Liver (tissue), 9 donors: ENCODE results near the gene TRMT11. TPM values are rescaled to one million over a fixed set of nuclear protein-coding genes. Genes with fewer than 3 reads are reported as not detected.

Experiments
- DNase-seq: peaks from one replicate; pipeline ENCODE4 v3.0.0-alpha.2; 2017; ENCODE audit warnings: low spot score
- H3K27ac ChIP-seq, 2 donors: one replicate each; pipeline ENCODE4 v1.7.0; 2013; ENCODE audit warnings: inconsistent platforms in 2 of 2, low read length in 2 of 2, control low read depth in 1 of 2, low read depth in 1 of 2, mild to moderate bottlenecking in 1 of 2
- H3K27me3 ChIP-seq, 4 donors: one replicate each; pipeline versions ENCODE4 v1.6.1 to v1.7.0; 2013; ENCODE audit warnings: low read length in 3 of 4, inconsistent platforms in 1 of 4, mild to moderate bottlenecking in 1 of 4, moderate library complexity in 1 of 4; ENCODE audit not compliant: control insufficient read depth in 4 of 4, insufficient read depth in 4 of 4
- H3K36me3 ChIP-seq, 4 donors: one replicate each; pipeline versions ENCODE4 v1.6.1 to v1.7.0; 2013; ENCODE audit warnings: low read length in 3 of 4, mild to moderate bottlenecking in 3 of 4, low read depth in 1 of 4, moderate library complexity in 1 of 4; ENCODE audit not compliant: control insufficient read depth in 4 of 4, insufficient read depth in 3 of 4
- H3K4me1 ChIP-seq, 4 donors: one replicate each; pipeline versions ENCODE4 v1.6.1 to v1.7.0; 2013; ENCODE audit warnings: low read length in 3 of 4, mild to moderate bottlenecking in 3 of 4, moderate library complexity in 1 of 4; ENCODE audit not compliant: control insufficient read depth in 4 of 4, insufficient read depth in 4 of 4
- H3K4me3 ChIP-seq, 3 donors: one replicate each; pipeline versions ENCODE4 v1.6.1 to v1.7.0; 2013; ENCODE audit warnings: low read length in 3 of 3, control low read depth in 1 of 3, low read depth in 1 of 3, mild to moderate bottlenecking in 1 of 3
- H3K9ac ChIP-seq, 2 donors: one replicate each; pipeline ENCODE4 v1.7.0; 2013; ENCODE audit warnings: low read length in 2 of 2, mild to moderate bottlenecking in 2 of 2, moderate library complexity in 2 of 2, control low read depth in 1 of 2, low read depth in 1 of 2
- H3K9me3 ChIP-seq, 4 donors: one replicate each; pipeline versions ENCODE4 v1.6.1 to v1.7.0; 2013; ENCODE audit warnings: low read length in 3 of 4; ENCODE audit not compliant: control insufficient read depth in 4 of 4
- ATF3 ChIP-seq: IDR thresholded peaks from 2 replicates; pipeline ENCODE4 v1.6.1; 2016; ENCODE audit warnings: antibody characterized with exemption
- CTCF ChIP-seq: fragments of 150-350 bp; IDR thresholded peaks from 2 replicates; pipeline ENCODE4 v1.5.1; 2017; ENCODE audit warnings: improper control_type of control experiment, low read depth, low read length; ENCODE audit not compliant: missing input control
- EGR1 ChIP-seq, 2 donors: IDR thresholded peaks; 2 replicates each; pipeline ENCODE4 v1.6.1; 2016 to 2018; ENCODE audit warnings: antibody characterized with exemption in 2 of 2, low read depth in 2 of 2
- FOXA1 ChIP-seq: IDR thresholded peaks from 2 replicates; pipeline ENCODE4 v1.6.1; 2016; ENCODE audit warnings: antibody characterized with exemption
- FOXA2 ChIP-seq: IDR thresholded peaks from 2 replicates; pipeline ENCODE4 v1.6.1; 2016; ENCODE audit warnings: antibody characterized with exemption
- GABPA ChIP-seq, 2 donors: IDR thresholded peaks in 1 of 2; conservative IDR thresholded peaks in 1 of 2; 2 replicates each; pipeline ENCODE4 v1.6.1; 2016; ENCODE audit warnings: antibody characterized with exemption in 2 of 2, mild to moderate bottlenecking in 1 of 2, moderate library complexity in 1 of 2
- HNF4A ChIP-seq, 2 donors: conservative IDR thresholded peaks; 2 replicates each; pipeline ENCODE4 v1.6.1; 2016; ENCODE audit warnings: antibody characterized with exemption in 2 of 2, mild to moderate bottlenecking in 2 of 2
- HNF4G ChIP-seq: IDR thresholded peaks from 2 replicates; pipeline ENCODE4 v1.6.1; 2016; ENCODE audit warnings: antibody characterized with exemption
- JUND ChIP-seq, 2 donors: IDR thresholded peaks; 2 replicates each; pipeline ENCODE4 v1.6.1; 2016; ENCODE audit warnings: antibody characterized with exemption in 2 of 2
- MAX ChIP-seq: IDR thresholded peaks from 2 replicates; pipeline ENCODE4 v1.6.1; 2016; ENCODE audit warnings: antibody characterized with exemption
- NR2F2 ChIP-seq: IDR thresholded peaks from 2 replicates; pipeline ENCODE4 v1.6.1; 2016; ENCODE audit warnings: antibody characterized with exemption
- RAD21 ChIP-seq, 2 donors: IDR thresholded peaks; 2 replicates each; pipeline ENCODE4 v1.6.1; 2016; ENCODE audit warnings: antibody characterized with exemption in 2 of 2, mild to moderate bottlenecking in 2 of 2
- REST ChIP-seq: IDR thresholded peaks from 2 replicates; pipeline ENCODE4 v1.6.1; 2016; ENCODE audit warnings: antibody characterized with exemption, mild to moderate bottlenecking
- RXRA ChIP-seq, 2 donors: IDR thresholded peaks; 2 replicates each; pipeline ENCODE4 v1.6.1; 2017 to 2018; ENCODE audit warnings: antibody characterized with exemption in 2 of 2, mild to moderate bottlenecking in 1 of 2
- SP1 ChIP-seq: IDR thresholded peaks from 2 replicates; pipeline ENCODE4 v1.6.1; 2018; ENCODE audit warnings: antibody characterized with exemption, mild to moderate bottlenecking
- TAF1 ChIP-seq: conservative IDR thresholded peaks from 2 replicates; pipeline ENCODE4 v1.6.1; 2016; ENCODE audit warnings: antibody characterized with exemption, mild to moderate bottlenecking
- YY1 ChIP-seq: IDR thresholded peaks from 2 replicates; pipeline ENCODE4 v1.6.1; 2016; ENCODE audit warnings: antibody characterized with exemption, mild to moderate bottlenecking
- ZBTB33 ChIP-seq: IDR thresholded peaks from 2 replicates; pipeline ENCODE4 v1.6.1; 2016; ENCODE audit warnings: antibody characterized with exemption
- WGBS: extraction: QIAGEN DNeasy Blood & Tissue Kit; methylation state at CpG from one replicate; pipeline ENCODE4 v1.1.7; 2013; 5-methylcytosine and 5-hydroxymethylcytosine counted together
- polyA plus RNA-seq, 2 donors: library from polyadenylated mRNA; stranded (reverse) in 1 of 2; unstranded in 1 of 2; fragments of 200-250 nt in 1 of 2; fragments of >200 nt in 1 of 2; fragmentation: Nextera tagmentation in 1 of 2; extraction: Ambion mirVana in 1 of 2; gene quantifications; one replicate each; pipeline versions ENCODE4 v1.2.1 to v1.2.3, GENCODE V29; 2013 to 2015
- total RNA-seq, 2 donors: library from RNA; depleted of rRNA; stranded (reverse); fragments of >200 nt; gene quantifications; one replicate each; pipeline ENCODE4 v1.2.3, GENCODE V29; 2014
- donor health status: healthy.
- donor health status: healthy.
- donor health status: healthy.
- donor health status: healthy.
- donor health status: healthy.

TRMT11 gene
- total and polyA plus RNA-seq, 4 donors: 9.9 to 82.3 (median 17.2) TPM

- H3K4me3 ChIP-seq: no peak overlapping the region
- peaks cover 0 to 6% (median under 1%) of the 10 kb centered on the region in 4 donors for H3K36me3 ChIP-seq
- no peaks in the 10 kb centered on the region for H3K27me3 ChIP-seq
- DNase-seq: no peak
- no peaks in the 10 kb centered on the region for H3K9me3 ChIP-seq
- no peaks in the 10 kb centered on the region for H3K4me1 ChIP-seq
- no peak overlapping the region for H3K27ac ChIP-seq
- 84% methylated on average over 7 of the region's 7 CpGs for WGBS
- no peak overlapping the region for H3K9ac ChIP-seq
- TF ChIP-seq HNF4A (conservative IDR thresholded peaks at IDR 0.05): no peak
- TF ChIP-seq EGR1 (IDR thresholded peaks at IDR 0.05; ENCODE audit: low read depth in 2 of 2): no peak
- TF ChIP-seq FOXA2: no peak
- no peak for TF ChIP-seq RAD21 (IDR thresholded peaks at IDR 0.05)
- no peak for TF ChIP-seq ATF3
Observed at GRCh38 chr6:126064748-126065401, 78.5 kb downstream of the TRMT11 start.

GRCh38 chr6:126066053-126067048 lies 80.0 kb downstream of the TRMT11 start:
- no peak for DNase-seq
- 78% methylated on average over 12 of the region's 12 CpGs for WGBS
- H3K4me3 ChIP-seq: no peak overlapping the region
- no peak overlapping the region for H3K9ac ChIP-seq
- no peaks in the 10 kb centered on the region for H3K4me1 ChIP-seq
- peaks cover 0 to 9% (median 0%) of the 10 kb centered on the region in 4 donors for H3K36me3 ChIP-seq
- H3K9me3 ChIP-seq: no peaks in the 10 kb centered on the region
- no peaks in the 10 kb centered on the region for H3K27me3 ChIP-seq
- no peak overlapping the region for H3K27ac ChIP-seq
- TF ChIP-seq YY1 (peak; percentile 84), RXRA (IDR thresholded peaks at IDR 0.05) (peak; percentile 24 to 79), HNF4G (no peak), JUND (IDR thresholded peaks at IDR 0.05) (peak in 1 of 2 donors; percentile 44), SP1 (peak; percentile 17), FOXA2 (peak; percentile 33), ZBTB33 (peak; percentile 41), ATF3 (peak; percentile 11), EGR1 (IDR thresholded peaks at IDR 0.05; ENCODE audit: low read depth in 2 of 2) (no peak), REST (no peak), HNF4A (conservative IDR thresholded peaks at IDR 0.05) (peak; percentile 38 to 67), FOXA1 (no peak), GABPA (IDR thresholded peaks at IDR 0.05 in 1 of 2, conservative IDR thresholded peaks at IDR 0.05 in 1 of 2) (no peak), RAD21 (IDR thresholded peaks at IDR 0.05) (peak in 1 of 2 donors; percentile 38), TAF1 (no peak), CTCF (no peak), MAX (no peak), NR2F2 (no peak)
